ENCODE data around the gene HES4.

- no peak for TF ChIP-seq POLR2A (IDR thresholded peaks at IDR 0.05; ENCODE audit: low read length)
- TF ChIP-seq GATA1 (IDR thresholded peaks at IDR 0.05; ENCODE audit: low read depth, low read length) = no peak
These were observed 30.5 kb downstream of the HES4 start for GRCh38 chr1:969260-969855.
